ENCODE measurements around the gene PPP1R10.

PPP1R10 gene

GRCh38 chr6:30619561-30619960 lies 2.5 kb upstream of the PPP1R10 start:
- no peak for DNase-seq (ENCODE audit: low read depth in 2 of 2)

- no peak for DNase-seq (ENCODE audit: low read depth in 2 of 2)
These were observed 1.3 kb upstream of the PPP1R10 start for GRCh38 chr6:30618270-30618797.

- peak; percentile 91 to 94 for DNase-seq (ENCODE audit: low read depth in 2 of 2)
These were observed 674 bp upstream of the PPP1R10 start, which contains the start of gene MRPS18B for GRCh38 chr6:30617565-30618269. MRPS18B (plus strand) TSS chr6:30617840; CDS start chr6:30617866, 26 bp downstream.

DNA sequence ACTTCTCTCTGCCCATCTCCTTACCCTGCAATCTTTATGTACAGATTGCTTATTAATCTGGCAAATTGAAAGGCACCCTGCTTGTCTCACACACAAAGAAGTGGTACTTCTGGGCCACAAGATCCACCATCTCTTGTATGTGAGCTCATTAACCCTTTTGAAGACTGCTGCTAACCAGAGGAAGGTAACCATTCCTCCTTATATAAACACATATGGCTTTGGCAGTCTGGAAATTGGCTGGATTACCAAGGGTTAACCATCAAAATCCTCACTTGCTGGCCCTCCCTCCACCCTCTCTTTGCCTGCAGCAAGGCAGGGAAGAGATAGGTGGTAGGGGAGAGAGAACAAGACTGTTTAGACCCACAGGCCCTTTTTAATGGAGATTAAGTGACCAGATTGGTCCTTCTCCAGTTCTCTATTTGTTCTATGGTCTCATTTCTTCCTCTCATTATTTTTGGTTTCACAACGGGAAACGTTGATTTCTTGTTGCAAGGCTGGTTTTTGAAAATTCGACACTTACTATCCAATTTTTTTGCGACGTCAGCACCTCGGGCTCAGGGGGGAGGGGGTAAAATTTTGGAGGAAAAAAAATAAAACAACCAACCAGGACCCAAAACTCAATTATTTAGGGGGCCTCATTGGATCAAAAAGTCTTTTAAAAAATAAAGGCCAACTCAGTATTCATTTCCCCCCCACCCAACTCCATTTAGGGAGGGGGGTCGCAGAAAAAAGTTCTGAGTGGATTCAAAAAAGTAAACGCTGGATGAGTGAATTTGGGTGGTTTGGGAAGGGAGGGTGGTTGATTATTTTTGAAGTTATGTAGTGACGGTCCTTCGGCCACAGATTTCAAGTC lies 859 bp downstream of the PPP1R10 start:
- no peak for DNase-seq (ENCODE audit: low read depth in 2 of 2)

- DNase-seq (ENCODE audit: low read depth in 2 of 2) = no peak
These were observed 1.7 kb downstream of the PPP1R10 start for GRCh38 chr6:30615219-30615957.

- DNase-seq (ENCODE audit: low read depth in 2 of 2) = peak; percentile 57 to 67
These were observed 2.2 kb downstream of the PPP1R10 start for GRCh38 chr6:30614843-30615218.

- no peak for DNase-seq (ENCODE audit: low read depth in 2 of 2)
These were observed 2.8 kb downstream of the PPP1R10 start for GRCh38 chr6:30614044-30614842.

DNA sequence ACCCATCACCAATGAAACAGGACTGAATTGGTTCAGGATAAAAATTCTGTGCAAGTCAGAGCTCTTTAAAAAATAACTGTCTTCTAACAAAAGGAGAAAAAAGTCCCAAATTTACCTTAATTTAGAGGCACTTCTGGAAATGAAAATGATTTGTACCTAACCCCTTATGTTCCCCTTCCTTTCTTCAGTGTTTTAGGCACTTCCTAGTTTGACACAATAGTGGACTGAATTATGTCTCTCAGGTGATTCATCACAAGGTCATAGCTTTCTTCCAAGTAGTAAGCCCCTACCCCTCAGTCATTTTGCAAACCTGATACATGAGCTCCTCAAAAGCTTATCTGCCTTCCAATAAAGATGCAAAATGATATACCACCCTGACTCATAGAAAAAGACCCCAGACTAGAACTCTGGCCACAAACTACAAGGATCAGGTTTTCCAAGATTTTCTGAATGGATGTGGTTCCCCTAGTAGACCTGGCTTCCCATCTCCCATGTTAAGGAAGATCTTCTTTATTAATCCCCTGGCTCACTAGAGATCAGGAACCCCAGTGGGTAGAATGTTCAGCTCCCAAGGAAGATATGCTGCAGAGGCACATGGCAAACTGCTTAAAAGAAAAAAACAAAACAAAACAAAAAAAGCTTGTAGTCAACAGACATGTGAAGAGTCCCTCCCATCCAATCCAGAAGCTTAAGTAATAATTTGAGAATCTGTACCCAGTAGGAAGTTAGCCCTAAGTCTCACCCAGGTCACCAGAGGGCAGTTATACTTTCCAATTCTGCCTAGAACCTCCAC lies 3.6 kb downstream of the PPP1R10 start:
- no peak for DNase-seq (ENCODE audit: low read depth in 2 of 2)

DNA sequence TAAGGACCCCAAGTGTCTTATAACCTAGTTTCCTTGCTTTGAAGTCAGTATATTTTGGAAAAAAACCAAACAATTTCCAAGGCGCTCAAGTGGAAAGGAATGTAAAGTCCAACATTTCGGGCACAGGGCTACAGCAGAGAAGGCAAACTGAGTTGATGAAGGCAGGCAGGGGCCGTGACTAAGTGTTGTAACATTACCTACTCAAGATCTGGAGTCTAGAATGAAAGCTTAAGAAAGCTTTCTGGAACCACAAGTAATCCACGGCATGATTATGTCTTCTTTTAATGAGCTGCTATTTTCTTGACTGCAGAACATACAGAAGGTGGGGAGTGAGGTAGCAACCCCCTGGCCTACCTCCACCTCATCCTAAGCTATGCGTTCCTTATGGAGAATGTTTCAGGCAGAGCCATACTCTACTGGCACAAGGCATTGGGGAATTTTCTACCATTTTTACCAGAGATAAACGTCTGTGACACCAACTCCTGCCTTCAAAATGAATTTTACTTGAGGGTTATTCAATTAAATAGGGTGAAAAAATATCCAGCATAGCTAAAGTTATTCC lies 4.3 kb downstream of the PPP1R10 start:
- DNase-seq (ENCODE audit: low read depth in 2 of 2) = no peak

- no peak for DNase-seq (ENCODE audit: low read depth in 2 of 2)
These were observed 4.8 kb downstream of the PPP1R10 start for GRCh38 chr6:30612213-30612612.

- DNase-seq (ENCODE audit: low read depth in 2 of 2) = no peak
These were observed 5.2 kb downstream of the PPP1R10 start for GRCh38 chr6:30611856-30612194.

- no peak for DNase-seq (ENCODE audit: low read depth in 2 of 2)
These were observed 5.7 kb downstream of the PPP1R10 start for GRCh38 chr6:30611150-30611855.

DNA sequence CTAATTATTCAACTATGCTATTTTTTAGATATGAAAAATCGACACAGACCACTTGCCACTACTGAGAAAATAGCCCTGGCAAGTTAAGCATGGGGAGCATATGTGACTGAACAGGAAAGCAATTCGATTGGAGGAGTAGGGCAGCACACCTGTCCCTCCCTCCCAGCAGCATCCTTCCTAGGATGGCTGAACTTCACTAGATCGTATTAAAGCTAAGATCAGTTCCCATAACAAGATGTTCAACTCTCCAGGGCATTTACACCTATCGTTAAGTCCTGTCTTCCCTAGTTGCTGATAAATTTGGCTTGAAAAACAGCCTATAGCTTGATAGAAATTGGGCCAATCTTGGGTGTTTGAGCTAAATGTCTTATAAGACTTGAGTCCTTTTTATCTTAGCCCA lies 7.0 kb downstream of the PPP1R10 start:
- DNase-seq (ENCODE audit: low read depth in 2 of 2) = no peak

DNA sequence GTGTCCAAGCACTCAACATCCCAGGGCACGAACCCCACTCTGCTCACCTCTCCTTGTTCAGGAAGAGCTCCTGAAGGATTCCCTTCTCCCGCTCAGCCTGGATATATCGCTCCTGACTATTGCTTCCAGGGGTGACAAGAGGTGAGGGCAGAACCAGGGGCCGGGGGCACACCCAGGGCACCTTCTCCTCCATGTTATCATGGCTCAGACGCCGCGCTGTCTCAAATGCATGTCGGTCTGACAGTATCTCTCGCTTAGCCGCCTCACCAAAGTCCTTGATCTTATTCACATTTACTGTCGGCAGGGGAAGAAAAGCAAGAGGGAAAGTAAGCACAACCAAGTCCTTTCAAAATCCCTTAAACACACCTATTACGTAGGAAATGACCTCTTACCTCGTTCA lies 13.1 kb downstream of the PPP1R10 start:
- no peak for DNase-seq (ENCODE audit: low read depth in 2 of 2)

DNA sequence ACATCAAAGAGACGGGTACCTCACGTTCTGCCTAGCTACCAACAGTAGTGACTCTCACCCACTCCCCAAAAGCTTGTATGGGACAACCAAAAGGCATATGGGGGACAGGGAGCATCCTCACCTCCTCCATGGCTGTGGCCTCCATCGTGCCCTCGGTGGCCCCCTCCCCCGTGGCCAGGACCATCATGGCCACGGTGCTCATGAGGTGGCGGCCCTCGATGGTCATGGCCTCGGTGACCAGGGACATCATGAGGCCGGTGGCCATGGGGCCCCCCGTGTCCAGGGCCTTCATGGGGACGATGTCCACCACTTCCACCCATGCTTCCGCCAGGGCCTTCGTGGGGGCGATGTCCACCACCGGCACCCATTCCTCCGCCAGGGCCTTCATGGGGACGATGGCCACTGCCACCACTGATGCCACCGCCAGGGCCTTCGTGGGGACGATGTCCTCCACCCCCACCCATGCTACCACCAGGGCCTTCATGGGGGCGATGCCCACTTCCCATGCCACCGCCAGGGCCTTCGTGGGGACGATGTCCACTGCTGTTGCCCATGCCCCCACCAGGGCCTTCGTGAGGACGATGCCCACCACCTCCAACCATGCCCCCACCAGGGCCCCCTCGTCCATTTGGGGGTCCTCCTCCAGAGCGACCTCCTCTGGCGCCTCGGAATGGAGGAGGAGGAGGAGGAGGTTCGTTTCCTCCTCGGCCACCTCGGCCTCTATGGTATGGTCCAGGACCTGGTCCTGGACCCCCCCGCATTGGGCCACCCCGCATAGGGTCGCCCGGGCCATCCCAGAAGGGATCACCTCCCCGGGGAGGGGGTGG lies 15.0 kb downstream of the PPP1R10 start:
- no peak for DNase-seq (ENCODE audit: low read depth in 2 of 2)

DNA sequence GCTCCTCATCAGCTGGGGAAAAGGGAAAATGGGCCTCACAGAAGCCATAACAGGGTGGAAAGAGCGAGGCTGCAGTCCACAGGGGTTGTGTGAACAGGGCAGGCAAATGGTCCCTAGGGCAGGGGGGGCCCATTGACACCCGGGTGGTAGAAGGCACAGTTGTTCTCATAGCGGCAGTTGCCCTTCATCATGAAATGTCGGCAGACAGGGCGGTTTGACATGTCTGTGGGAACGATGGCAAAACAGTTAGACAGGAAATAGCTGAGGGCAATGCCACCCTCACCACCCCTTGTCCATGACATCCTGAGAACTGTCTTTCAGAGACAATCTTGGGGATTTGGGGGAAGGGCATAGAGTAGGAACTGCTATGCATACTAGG lies 15.6 kb downstream of the PPP1R10 start:
- DNase-seq (ENCODE audit: low read depth in 2 of 2) = no peak

- no peak for DNase-seq (ENCODE audit: low read depth in 2 of 2)
These were observed 16.5 kb downstream of the PPP1R10 start for GRCh38 chr6:30600451-30600961.

- no peak for DNase-seq (ENCODE audit: low read depth in 2 of 2)
These were observed 17.3 kb downstream of the PPP1R10 start for GRCh38 chr6:30599625-30600324.

Measured in stimulated activated CD8-positive, alpha-beta memory T cell treated with anti-CD3 and anti-CD28 coated beads, Interleukin-2, amount 100 ng/mL, for 48 hours (primary cell).